Measurements from ENCODE around the gene ASTL.

- no peak for TF ChIP-seq SIN3A (IDR thresholded peaks at IDR 0.05; ENCODE audit: low read depth)
- TF ChIP-seq EZH2phosphoT487 (IDR thresholded peaks at IDR 0.05; ENCODE audit: borderline replicate concordance): no peak
- no peak for TF ChIP-seq RAD21 (IDR thresholded peaks at IDR 0.05; ENCODE audit: low read depth)
- TF ChIP-seq REST (IDR thresholded peaks at IDR 0.05; ENCODE audit: low read depth): no peak
- no peak for TF ChIP-seq EZH2 (IDR thresholded peaks at IDR 0.05)
- TF ChIP-seq, protein P1, sequence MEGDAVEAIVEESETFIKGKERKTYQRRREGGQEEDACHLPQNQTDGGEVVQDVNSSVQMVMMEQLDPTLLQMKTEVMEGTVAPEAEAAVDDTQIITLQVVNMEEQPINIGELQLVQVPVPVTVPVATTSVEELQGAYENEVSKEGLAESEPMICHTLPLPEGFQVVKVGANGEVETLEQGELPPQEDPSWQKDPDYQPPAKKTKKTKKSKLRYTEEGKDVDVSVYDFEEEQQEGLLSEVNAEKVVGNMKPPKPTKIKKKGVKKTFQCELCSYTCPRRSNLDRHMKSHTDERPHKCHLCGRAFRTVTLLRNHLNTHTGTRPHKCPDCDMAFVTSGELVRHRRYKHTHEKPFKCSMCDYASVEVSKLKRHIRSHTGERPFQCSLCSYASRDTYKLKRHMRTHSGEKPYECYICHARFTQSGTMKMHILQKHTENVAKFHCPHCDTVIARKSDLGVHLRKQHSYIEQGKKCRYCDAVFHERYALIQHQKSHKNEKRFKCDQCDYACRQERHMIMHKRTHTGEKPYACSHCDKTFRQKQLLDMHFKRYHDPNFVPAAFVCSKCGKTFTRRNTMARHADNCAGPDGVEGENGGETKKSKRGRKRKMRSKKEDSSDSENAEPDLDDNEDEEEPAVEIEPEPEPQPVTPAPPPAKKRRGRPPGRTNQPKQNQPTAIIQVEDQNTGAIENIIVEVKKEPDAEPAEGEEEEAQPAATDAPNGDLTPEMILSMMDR (IDR thresholded peaks at IDR 0.05 in 2 of 3, conservative IDR thresholded peaks at IDR 0.05 in 1 of 3; ENCODE audit: borderline replicate concordance in 1 of 3, insufficient read depth in 1 of 3, low read depth in 2 of 3, low read length in 2 of 3): no peak
- TF ChIP-seq YY1 (IDR thresholded peaks at IDR 0.05; ENCODE audit: extremely low read depth, insufficient replicate concordance, low read depth, low read length): no peak
- TF ChIP-seq POLR2A (IDR thresholded peaks at IDR 0.05; ENCODE audit: borderline replicate concordance, extremely low read depth, insufficient read depth, insufficient read length): no peak
- no peak for TF ChIP-seq SP1 (IDR thresholded peaks at IDR 0.05; ENCODE audit: low read depth)
- TF ChIP-seq POLR2AphosphoS5 (IDR thresholded peaks at IDR 0.05; ENCODE audit: low read depth, low read length): no peak
These were observed 31.2 kb downstream of the ASTL start for GRCh38 chr2:96106991-96107707.
